ENCODE results near the gene CCDC74A. TPM values are rescaled to one million over a fixed set of nuclear protein-coding genes. Genes with fewer than 3 reads are reported as not detected.
"Not testable (repeated sequence)": the region's sequence is repeated elsewhere in the genome, so short reads cannot be mapped to it uniquely, and the experiment has no call there.

Gene CCDC74A
- total RNA-seq, 6 experiments from 2014 or later: 0.20 to 1.2 (median 0.56) TPM

DNA sequence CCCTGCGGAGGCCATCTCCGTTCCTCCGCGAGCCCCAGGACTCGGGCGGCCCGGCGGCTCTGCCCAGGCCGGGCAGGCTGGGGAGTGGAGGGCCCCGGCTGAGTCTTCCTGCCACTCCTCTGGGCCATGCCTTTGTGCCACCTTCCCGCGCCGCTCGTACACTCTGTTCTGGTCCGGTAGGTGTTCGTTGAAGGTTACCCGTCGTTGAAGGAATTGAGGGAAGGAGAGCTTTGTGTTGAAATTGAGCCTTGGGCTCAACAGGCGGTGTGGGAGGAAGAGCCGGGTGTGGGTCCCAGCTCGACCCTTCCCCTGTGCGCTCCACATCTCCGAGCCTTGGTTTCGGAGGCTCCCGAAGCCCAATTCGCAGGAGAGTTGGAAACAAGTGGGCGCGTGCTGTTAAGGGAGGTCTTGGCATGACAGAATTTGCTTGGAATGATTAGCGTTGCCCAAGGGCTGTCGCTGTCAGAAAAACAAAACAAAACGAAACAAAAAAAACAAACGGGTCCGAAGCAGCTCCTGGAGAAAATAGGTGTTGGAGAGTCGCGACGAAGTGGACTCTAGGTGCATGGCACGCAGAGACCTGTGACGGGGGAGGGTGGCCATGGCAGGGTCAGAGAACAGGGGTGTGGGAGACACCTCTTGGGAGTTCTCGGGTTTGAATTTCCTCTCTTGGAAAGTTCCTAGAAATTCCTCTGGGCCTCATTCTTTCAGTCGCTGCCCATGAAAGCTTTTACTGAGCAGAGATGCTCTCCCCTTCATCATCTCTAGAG lies 34.3 kb upstream of the CCDC74A start:
- no peak for TF ChIP-seq POLR2A (IDR thresholded peaks at IDR 0.05)
- TF ChIP-seq, protein P1, sequence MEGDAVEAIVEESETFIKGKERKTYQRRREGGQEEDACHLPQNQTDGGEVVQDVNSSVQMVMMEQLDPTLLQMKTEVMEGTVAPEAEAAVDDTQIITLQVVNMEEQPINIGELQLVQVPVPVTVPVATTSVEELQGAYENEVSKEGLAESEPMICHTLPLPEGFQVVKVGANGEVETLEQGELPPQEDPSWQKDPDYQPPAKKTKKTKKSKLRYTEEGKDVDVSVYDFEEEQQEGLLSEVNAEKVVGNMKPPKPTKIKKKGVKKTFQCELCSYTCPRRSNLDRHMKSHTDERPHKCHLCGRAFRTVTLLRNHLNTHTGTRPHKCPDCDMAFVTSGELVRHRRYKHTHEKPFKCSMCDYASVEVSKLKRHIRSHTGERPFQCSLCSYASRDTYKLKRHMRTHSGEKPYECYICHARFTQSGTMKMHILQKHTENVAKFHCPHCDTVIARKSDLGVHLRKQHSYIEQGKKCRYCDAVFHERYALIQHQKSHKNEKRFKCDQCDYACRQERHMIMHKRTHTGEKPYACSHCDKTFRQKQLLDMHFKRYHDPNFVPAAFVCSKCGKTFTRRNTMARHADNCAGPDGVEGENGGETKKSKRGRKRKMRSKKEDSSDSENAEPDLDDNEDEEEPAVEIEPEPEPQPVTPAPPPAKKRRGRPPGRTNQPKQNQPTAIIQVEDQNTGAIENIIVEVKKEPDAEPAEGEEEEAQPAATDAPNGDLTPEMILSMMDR (IDR thresholded peaks at IDR 0.05): no peak
- ATAC-seq: peak in 2 of 4 donors; percentile 46 to 48
- no peaks in the 10 kb centered on the region for H3K36me3 ChIP-seq
- no peaks in the 10 kb centered on the region for H3K9me3 ChIP-seq
- H3K27me3 ChIP-seq: no peaks in the 10 kb centered on the region
- H3K4me1 ChIP-seq: peaks cover 0 to 11% (median 2%) of the 10 kb centered on the region in 4 donors
- peak overlapping the region; percentile 74 to 79 (median 75) for H3K27ac ChIP-seq
- WGBS (ENCODE audit: insufficient coverage, low coverage, low lambda C conversion rate, missing lambda C conversion rate): under 1% methylated on average over 34 of the region's 40 CpGs
- intact Hi-C loops (cut with DNase I): no loop called here
- H3K4me3 ChIP-seq: peak overlapping the region; percentile 78 to 89 (median 84)
- DNase-seq: peak in 1 of 3 donors; percentile 48

DNA sequence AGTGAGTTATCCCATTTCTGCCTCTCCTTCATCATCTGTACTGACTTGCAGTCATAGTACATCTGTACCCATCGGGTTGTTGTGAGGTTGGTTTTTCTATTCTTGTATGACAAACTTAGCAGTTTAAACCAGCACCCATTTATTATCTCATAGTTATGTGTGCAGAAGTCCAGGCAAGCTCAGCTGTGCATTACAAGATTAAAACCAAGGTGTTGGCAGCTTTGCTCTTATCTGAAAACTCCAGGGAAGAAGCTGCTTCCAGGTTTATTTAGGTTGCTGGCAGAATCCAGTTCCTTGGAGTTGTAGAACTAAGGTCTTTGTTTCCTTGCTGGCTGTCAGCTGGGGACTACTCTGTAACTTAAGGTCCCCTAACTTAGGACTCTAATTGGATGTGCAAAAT lies 32.2 kb upstream of the CCDC74A start:
- ATAC-seq; intact Hi-C loops (cut with DNase I): not testable (repeated sequence)

DNA sequence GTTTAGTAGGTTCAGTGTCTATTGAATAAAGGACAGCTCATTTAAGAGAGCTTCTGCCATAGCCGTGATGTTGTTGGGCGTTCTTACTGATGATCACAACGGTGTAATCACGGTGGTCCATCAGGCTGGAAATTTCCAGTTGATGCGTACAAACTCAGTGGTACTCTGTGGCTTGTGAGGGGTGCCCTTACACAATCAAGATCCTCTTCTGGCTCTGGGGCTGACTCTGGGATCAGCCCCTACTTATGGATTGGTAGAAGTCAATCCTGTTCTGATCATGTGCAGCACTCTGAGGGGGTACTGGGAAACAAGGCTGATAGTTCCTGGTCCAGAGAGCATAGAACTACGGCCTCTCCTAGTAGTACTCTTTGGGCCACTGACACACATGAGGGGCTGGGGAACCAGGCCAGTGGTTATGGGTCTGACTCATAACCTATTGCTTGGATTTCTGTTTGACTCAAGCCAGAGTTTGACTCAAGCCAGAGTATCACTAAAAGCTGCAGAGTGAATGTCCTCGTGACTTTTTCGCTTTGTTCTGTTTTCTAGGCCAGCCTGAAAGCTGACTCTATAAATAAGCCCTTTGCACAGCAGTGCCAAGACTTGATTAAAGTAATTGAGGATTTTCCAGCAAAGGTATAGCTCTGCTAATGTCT lies 29.2 kb upstream of the CCDC74A start:
- H3K4me1 ChIP-seq; ATAC-seq; H3K9me3 ChIP-seq; DNase-seq; H3K27me3 ChIP-seq; H3K4me3 ChIP-seq; H3K27ac ChIP-seq; intact Hi-C loops (cut with DNase I): not testable (repeated sequence)
- 87% methylated on average over 7 of the region's 8 CpGs for whole genome bisulfite sequencing (ENCODE audit: insufficient coverage, low coverage, low lambda C conversion rate, missing lambda C conversion rate)
- H3K36me3 ChIP-seq: peaks cover 0 to 28% (median 5%) of the 10 kb centered on the region in 4 donors

More for the DNA sequence above, 32.2 kb upstream of the CCDC74A start:
- not testable (repeated sequence) for DNase-seq, H3K9me3 ChIP-seq, H3K27me3 ChIP-seq, H3K4me3 ChIP-seq, H3K27ac ChIP-seq
- 100% methylated on average over 1 of the region's 1 CpG for WGBS (ENCODE audit: insufficient coverage, low coverage, low lambda C conversion rate, missing lambda C conversion rate)
- H3K4me1 ChIP-seq: peaks cover 0 to 11% (median 2%) of the 10 kb centered on the region in 4 donors
- H3K36me3 ChIP-seq: peaks cover 0 to 10% (median 4%) of the 10 kb centered on the region in 4 donors

DNA sequence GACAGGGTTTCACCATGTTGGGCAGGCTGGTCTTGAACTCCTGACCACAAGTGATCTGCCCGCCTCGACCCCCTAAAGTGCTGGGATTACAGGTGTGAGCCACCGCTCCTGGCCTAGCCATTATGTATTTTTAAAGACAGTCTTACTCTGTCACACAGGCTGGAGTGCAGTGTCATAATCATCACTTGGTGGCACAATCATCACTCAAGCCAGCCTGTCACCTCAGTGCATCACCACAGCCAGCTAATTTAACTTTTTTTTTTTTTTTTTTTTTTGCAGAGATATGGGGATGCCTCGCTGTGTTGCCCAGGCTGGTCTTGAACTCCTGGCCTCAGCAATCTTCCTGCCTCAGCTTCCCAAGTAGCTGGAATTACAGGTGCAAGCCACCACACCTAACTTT lies 24.1 kb upstream of the CCDC74A start:
- H3K4me3 ChIP-seq; DNase-seq; H3K27me3 ChIP-seq; ATAC-seq; H3K4me1 ChIP-seq; intact Hi-C loops (cut with DNase I); H3K27ac ChIP-seq; H3K9me3 ChIP-seq: not testable (repeated sequence)
- no CpG with 5 or more reads among the region's 4 CpGs for WGBS (ENCODE audit: insufficient coverage, low coverage, low lambda C conversion rate, missing lambda C conversion rate)
- peaks cover 0 to 69% (median 24%) of the 10 kb centered on the region in 4 donors for H3K36me3 ChIP-seq

DNA sequence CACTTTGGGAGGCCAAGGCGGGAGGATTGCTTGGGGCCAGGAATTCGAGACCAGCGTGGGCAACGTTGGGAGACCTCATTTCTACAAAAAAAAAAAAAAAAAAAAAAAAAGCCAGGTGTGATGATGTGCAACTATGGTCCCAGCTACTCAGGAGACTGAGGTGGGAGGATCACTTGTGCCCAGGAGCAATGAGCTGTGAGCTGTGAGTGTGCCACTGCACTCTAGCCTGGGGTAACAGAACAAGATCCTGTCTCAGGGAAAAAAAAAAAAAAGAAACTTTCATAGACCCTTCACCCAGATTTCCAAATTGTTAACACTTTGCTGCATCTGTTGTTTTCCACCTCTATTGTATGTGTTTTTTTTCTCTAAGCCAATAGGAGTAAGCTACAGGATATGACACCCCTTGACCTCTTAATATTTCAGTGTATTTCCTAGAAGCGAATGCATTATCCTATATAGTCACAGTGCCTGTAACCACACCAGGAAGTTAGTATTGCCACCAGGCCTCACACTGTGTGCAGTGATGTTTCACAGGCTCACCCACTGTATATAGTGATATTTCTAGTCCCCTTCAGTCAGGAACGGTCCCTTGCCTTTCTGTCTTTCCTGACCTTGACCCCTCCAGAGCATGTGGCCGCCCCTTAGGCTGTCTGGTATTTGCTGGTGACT lies 23.5 kb upstream of the CCDC74A start:
- intact Hi-C loops (cut with DNase I); H3K9me3 ChIP-seq; H3K4me1 ChIP-seq; H3K4me3 ChIP-seq; DNase-seq; H3K27ac ChIP-seq; H3K27me3 ChIP-seq: not testable (repeated sequence)
- peaks cover 0 to 74% (median 27%) of the 10 kb centered on the region in 4 donors for H3K36me3 ChIP-seq
- peak in 1 of 4 donors; percentile 28 for ATAC-seq
- WGBS (ENCODE audit: insufficient coverage, low coverage, low lambda C conversion rate, missing lambda C conversion rate): 83% methylated on average over 6 of the region's 7 CpGs

DNA sequence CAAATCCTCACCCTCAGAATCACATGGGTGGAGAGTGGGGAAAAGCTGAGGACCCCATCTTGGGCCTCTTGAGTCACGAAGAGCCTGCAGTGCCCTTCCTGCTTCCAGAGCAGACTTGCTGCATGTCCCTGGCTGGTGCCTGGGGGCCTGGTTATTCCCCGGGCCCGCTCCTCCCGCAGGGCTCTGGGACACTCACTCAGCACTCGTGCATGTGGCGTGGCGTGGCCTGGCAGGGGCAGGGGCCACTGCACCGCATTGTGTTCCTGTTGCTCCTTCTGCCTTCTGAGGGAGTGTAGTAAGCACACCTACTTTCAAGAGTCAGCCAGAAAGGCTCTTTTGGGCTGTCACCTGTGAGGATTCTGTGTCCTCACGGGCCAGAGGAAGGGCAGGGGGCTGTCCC lies 18.1 kb upstream of the CCDC74A start:
- no peak for DNase-seq
- 83% methylated on average over 1 of the region's 9 CpGs for WGBS (ENCODE audit: insufficient coverage, low coverage, low lambda C conversion rate, missing lambda C conversion rate)
- H3K9me3 ChIP-seq: no peaks in the 10 kb centered on the region
- H3K4me3 ChIP-seq: no peak overlapping the region
- H3K27me3 ChIP-seq: no peaks in the 10 kb centered on the region
- no peak for ATAC-seq
- peaks cover 0 to 37% (median 22%) of the 10 kb centered on the region in 4 donors for H3K36me3 ChIP-seq
- TF ChIP-seq, protein P1 (IDR thresholded peaks at IDR 0.05): no peak
- TF ChIP-seq POLR2A (IDR thresholded peaks at IDR 0.05): no peak
- intact Hi-C loops (cut with DNase I): no loop called here
- H3K27ac ChIP-seq: no peak overlapping the region
- H3K4me1 ChIP-seq: no peaks in the 10 kb centered on the region

- ATAC-seq; intact Hi-C loops (cut with DNase I); H3K9me3 ChIP-seq; H3K27me3 ChIP-seq; H3K27ac ChIP-seq; H3K4me3 ChIP-seq; H3K4me1 ChIP-seq: not testable (repeated sequence)
- DNase-seq: peak in 1 of 3 donors; percentile 38
- H3K36me3 ChIP-seq: peaks cover 0 to 24% (median 19%) of the 10 kb centered on the region in 4 donors
- WGBS (ENCODE audit: insufficient coverage, low coverage, low lambda C conversion rate, missing lambda C conversion rate): 77% methylated on average over 8 of the region's 22 CpGs
Measured at GRCh38 chr2:131511291-131511968, 16.3 kb upstream of the CCDC74A start.

DNA sequence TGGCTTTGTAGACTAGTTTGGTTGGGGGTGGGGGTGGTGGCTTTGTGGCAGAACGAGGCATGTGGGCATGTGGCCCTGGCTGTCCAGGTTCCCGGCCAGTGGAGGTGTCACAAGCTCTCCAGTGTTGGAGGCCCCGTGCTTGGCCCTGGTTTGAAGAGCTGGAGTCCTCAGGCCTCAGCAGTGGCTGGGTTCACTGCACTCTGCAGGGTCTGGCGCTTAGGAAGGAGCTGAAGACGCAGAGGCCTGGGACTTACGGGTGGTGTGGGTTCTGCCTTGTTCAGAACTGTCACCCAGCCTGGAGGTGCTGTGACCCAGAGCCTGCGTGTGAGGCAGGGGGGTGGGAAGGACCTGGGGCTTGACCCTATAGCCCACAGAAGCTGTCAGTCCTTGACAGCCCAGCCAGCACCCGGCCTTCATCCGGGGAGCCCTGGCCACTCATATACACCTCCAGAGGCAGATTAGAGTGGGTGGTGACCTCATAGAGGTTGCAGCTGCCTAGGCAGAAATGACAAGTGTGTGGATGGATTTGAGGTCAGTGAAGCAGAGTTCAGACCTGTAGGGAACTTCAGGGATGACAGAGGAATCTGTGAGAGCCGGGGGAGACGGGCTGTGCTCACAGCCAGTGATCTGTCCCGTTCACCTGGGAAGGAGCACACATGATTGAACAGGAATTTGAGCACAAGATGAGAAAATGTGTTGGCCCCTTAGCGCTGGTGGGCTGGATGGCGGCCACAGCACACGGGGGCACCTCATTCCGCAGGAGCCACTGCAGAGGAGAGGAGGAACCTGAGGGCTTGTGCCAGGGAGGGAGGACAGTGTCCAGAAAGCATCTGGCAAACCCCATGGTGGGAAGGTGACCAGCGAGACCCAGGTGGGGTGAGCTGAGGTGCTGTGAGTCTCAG lies 15.5 kb upstream of the CCDC74A start:
- H3K27ac ChIP-seq; H3K9me3 ChIP-seq; H3K27me3 ChIP-seq; H3K4me3 ChIP-seq; ATAC-seq; intact Hi-C loops (cut with DNase I); H3K4me1 ChIP-seq: not testable (repeated sequence)
- peak in 1 of 3 donors; percentile 23 for DNase-seq
- peaks cover 0 to 18% (median 14%) of the 10 kb centered on the region in 4 donors for H3K36me3 ChIP-seq
- WGBS (ENCODE audit: insufficient coverage, low coverage, low lambda C conversion rate, missing lambda C conversion rate): 80% methylated on average over 1 of the region's 17 CpGs
